GM19043 (cell line): ENCODE results near the gene SH2D3C.

ENCODE experiments used
- ATAC-seq: cut with Tn5 transposase; IDR thresholded peaks from one replicate; pipeline ENCODE4 v1.9.1; 2021; ENCODE audit warnings: low read depth; ENCODE audit not compliant: unreplicated experiment

Gene SH2D3C

GRCh38 chr9:127778280-127779135 lies at the start of gene SH2D3C:
SH2D3C (minus strand) TSS chr9:127778666; CDS start chr9:127778627, 39 bp downstream.
- ATAC-seq, result no peak

- ATAC-seq, result no peak
Measured at GRCh38 chr9:127826253-127826913, 47.9 kb upstream of the SH2D3C start.

GRCh38 chr9:127825319-127826051 lies 47.0 kb upstream of the SH2D3C start:
- ATAC-seq, result no peak

GRCh38 chr9:127822108-127822507 lies 43.6 kb upstream of the SH2D3C start:
- ATAC-seq, result no peak

- ATAC-seq, result no peak
Measured at GRCh38 chr9:127818574-127818973, 40.1 kb upstream of the SH2D3C start.

- no peak for ATAC-seq
Measured at GRCh38 chr9:127817881-127818434, 39.5 kb upstream of the SH2D3C start.

- no peak for ATAC-seq
Measured at GRCh38 chr9:127816728-127817127, 38.3 kb upstream of the SH2D3C start.

GRCh38 chr9:127816362-127816725 lies 37.9 kb upstream of the SH2D3C start:
- no peak for ATAC-seq

- ATAC-seq, result no peak
Measured at GRCh38 chr9:127815512-127816361, 37.3 kb upstream of the SH2D3C start.

- ATAC-seq, result no peak
Measured at GRCh38 chr9:127814619-127815511, 36.4 kb upstream of the SH2D3C start.

GRCh38 chr9:127813686-127814226 lies 35.3 kb upstream of the SH2D3C start:
- no peak for ATAC-seq

- ATAC-seq, result no peak
Measured at GRCh38 chr9:127812936-127813675, 34.6 kb upstream of the SH2D3C start.

GRCh38 chr9:127812011-127812410 lies 33.5 kb upstream of the SH2D3C start:
- ATAC-seq, result no peak

- no peak for ATAC-seq
Measured at GRCh38 chr9:127810378-127811187, 32.1 kb upstream of the SH2D3C start.

- ATAC-seq, result no peak
Measured at GRCh38 chr9:127809540-127810377, 31.3 kb upstream of the SH2D3C start.

- ATAC-seq, result no peak
Measured at GRCh38 chr9:127809002-127809539, 30.6 kb upstream of the SH2D3C start.
